Transverse colon (tissue), 4 donors: Measurements from ENCODE around the gene ZNF444.

Source experiments
- CTCF ChIP-seq, 5 experiments: fragments of 200-600 bp in 3 of 5; fragments of 450-650 bp in 2 of 5; sonication (generic) in 3 of 5; IDR thresholded peaks; 1 replicate in 2 of 5; 2 replicates in 3 of 5; pipeline ENCODE4 v1.5.1; 2016 to 2017; ENCODE audit warnings: antibody characterized with exemption in 5 of 5, inconsistent platforms in 3 of 5, mild to moderate bottlenecking in 2 of 5, moderate library complexity in 1 of 5
- EP300 ChIP-seq: sonication (generic); formaldehyde crosslinking; IDR thresholded peaks from one replicate; pipeline ENCODE4 v1.6.1; 2017; ENCODE audit warnings: antibody characterized with exemption, low read depth
- POLR2A ChIP-seq: fragments of 450-650 bp; IDR thresholded peaks from one replicate; pipeline ENCODE4 v1.6.1; 2016; ENCODE audit warnings: antibody characterized with exemption, mild to moderate bottlenecking, moderate library complexity
- POLR2AphosphoS5 ChIP-seq, 3 donors: sonication (generic); formaldehyde crosslinking; IDR thresholded peaks; one replicate each; pipeline ENCODE4 v1.6.1; 2016; ENCODE audit warnings: antibody characterized with exemption in 3 of 3

GRCh38 chr19:56199687-56200086 is 58.6 kb downstream of the ZNF444 start:
- TF ChIP-seq CTCF (IDR thresholded peaks at IDR 0.05) (no peak), POLR2A (no peak), POLR2AphosphoS5 (IDR thresholded peaks at IDR 0.05) (no peak), EP300 (no peak)
